HG02973 (cell line): ENCODE results near the gene CLK2.
"Not testable (repeated sequence)": the region's sequence is repeated elsewhere in the genome, so short reads cannot be mapped to it uniquely, and the experiment has no call there.

Source experiments
- ATAC-seq: cut with Tn5 transposase; IDR thresholded peaks from one replicate; pipeline ENCODE4 v1.9.1; 2021; ENCODE audit warnings: moderate library complexity; ENCODE audit not compliant: unreplicated experiment

CLK2 gene

DNA sequence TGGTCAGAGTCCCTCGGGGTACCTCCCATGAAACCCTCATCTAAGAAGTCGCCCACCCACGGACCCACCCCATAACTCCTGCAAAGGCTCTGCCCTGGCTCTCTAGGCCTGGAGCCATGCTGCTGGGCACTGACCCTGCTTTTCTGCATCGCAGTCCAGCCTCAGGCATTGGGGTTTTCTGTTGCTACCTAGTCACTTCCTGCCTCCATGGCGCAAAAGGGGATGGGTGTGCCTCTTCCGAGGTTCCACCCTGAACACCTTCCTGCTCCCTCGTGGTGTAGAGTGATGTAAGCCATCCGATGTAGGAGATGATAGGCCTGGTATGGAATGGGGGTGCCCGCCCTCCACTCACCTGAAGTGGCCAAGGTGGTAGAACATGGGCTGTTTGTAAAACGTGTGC lies 58.6 kb downstream of the CLK2 start:
- not testable (repeated sequence) for ATAC-seq
